ENCODE measurements around the gene RNF181.
"Not testable (repeated sequence)": the region's sequence is repeated elsewhere in the genome, so short reads cannot be mapped to it uniquely, and the experiment has no call there.

The RNF181 gene

DNA sequence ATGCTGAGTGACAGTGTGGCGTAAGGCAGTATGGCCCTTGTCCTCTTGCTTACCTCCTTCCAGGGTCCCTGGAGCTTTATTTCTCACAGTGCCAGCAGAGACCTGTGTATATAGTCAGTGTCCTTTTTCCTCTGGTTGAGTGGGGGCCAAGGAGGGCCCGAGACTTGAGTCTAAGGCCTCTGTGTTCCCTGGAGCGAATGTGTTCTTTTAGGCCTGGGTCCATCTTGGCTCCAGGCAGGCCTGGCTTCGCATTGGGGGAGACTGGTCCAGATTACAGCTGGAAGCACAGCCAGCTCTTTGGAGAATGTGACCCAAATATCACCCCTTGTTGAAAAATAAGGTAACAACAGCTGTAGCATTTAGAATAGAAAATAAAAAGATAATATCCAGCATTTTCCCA, 6.4 kb upstream of the RNF181 start:
- no peak overlapping the region for H3K4me3 ChIP-seq (ENCODE audit: low read length)
- DNase-seq (ENCODE audit: low read depth), result no peak
- no peak for TF ChIP-seq CTCF (conservative IDR thresholded peaks at IDR 0.05; ENCODE audit: low read depth, low read length)

DNA sequence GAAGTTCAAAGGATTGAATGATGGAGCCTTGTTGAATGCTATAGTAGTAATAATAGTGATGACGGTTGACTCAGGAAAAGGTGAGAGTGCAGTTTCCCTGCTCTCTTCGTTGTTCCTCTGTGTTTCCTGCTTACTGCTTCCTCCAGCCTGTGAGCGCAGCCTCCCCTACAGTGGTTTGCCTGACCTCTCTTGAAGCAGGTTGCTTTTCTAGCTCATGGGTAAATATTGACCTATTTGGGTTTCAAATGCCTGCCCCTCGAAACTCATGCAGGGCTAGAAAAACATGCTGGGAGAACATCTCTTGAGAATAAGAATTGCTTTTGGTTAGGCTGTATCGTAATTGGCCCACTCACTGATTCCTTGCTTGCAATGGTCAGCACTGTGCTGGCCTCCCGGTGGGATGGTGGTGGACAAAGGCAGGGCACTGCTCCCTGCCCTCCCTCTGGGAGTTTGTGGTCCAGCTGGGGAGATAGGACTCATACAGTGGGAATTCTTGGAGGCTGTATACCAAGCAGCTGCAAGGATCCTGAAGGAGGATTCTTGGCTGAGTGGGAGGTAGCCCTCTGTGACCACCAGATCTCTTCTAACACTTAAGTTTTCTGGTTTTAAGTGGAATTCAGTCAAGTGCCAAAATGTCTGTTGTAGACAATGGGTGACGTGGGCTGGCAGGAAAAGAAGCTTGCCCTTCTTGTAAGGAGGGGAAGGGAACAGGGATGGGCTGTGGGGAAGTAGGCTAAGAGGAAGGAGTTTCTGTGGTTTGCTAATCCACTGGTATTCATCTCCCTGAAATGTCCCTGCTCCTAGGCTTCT, 5.4 kb upstream of the RNF181 start:
- no peak for TF ChIP-seq CTCF (conservative IDR thresholded peaks at IDR 0.05; ENCODE audit: low read depth, low read length)
- DNase-seq (ENCODE audit: low read depth), result peak; percentile 57
- H3K4me3 ChIP-seq (ENCODE audit: low read length), result no peak overlapping the region

- TF ChIP-seq CTCF (conservative IDR thresholded peaks at IDR 0.05; ENCODE audit: low read depth, low read length), result no peak
- DNase-seq (ENCODE audit: low read depth), result no peak
- no peak overlapping the region for H3K4me3 ChIP-seq (ENCODE audit: low read length)
These were observed 4.6 kb upstream of the RNF181 start for GRCh38 chr2:85590950-85591349.

- no peak for TF ChIP-seq CTCF (conservative IDR thresholded peaks at IDR 0.05; ENCODE audit: low read depth, low read length)
- H3K4me3 ChIP-seq (ENCODE audit: low read length), result no peak overlapping the region
- DNase-seq (ENCODE audit: low read depth), result no peak
These were observed 4.0 kb upstream of the RNF181 start for GRCh38 chr2:85591563-85591962.

GRCh38 chr2:85592299-85592698, 3.2 kb upstream of the RNF181 start:
- not testable (repeated sequence) for DNase-seq (ENCODE audit: low read depth); H3K4me3 ChIP-seq (ENCODE audit: low read length)

- DNase-seq (ENCODE audit: low read depth), result no peak
- TF ChIP-seq CTCF (conservative IDR thresholded peaks at IDR 0.05; ENCODE audit: low read depth, low read length), result no peak
- no peak overlapping the region for H3K4me3 ChIP-seq (ENCODE audit: low read length)
These were observed 2.5 kb upstream of the RNF181 start for GRCh38 chr2:85593023-85593422.

DNA sequence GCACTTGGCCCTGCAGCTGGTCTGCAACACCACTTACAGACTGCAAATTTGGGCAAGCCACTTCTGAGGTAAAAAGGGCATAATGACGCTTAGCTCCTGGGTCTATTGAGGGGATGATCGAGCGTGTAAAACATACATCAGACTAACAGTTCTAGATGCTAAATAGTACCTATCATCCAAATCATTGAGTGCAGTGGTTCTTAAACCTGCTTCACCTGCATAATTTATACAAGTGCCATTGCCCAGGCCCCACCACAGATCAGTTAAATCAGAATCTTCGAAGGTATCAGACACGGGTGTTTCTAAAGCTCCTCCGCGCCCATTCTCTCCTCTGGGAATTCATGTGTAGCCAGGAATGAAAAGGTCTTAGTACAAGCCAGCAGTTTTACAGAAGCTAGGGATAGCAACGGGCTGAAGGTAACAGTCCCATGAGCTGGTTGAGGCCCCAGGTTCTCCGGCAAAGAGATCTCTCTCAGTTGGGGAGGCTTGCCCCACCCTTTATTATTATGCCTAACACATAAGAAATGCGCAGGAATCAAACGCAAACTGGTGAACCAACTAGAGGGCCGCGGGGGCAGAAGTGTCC, 737 bp upstream of the RNF181 start:
- TF ChIP-seq CTCF (conservative IDR thresholded peaks at IDR 0.05; ENCODE audit: low read depth, low read length), result no peak
- H3K4me3 ChIP-seq (ENCODE audit: low read length), result peak overlapping the region; percentile 97
- no peak for DNase-seq (ENCODE audit: low read depth)

All from retinal pigment epithelial cell (primary cell).